HL-60 (cell line): ENCODE results near the gene ZCCHC24.

ENCODE experiments used
- DNase-seq, 2 experiments: peaks; one replicate each; pipeline ENCODE4 v3.0.0-alpha.2; 2010 to 2020; ENCODE audit warnings: low read depth in 1 of 2, low spot score in 1 of 2
- H3K27ac ChIP-seq: fragments of 250-450 bp; sonication (Bioruptor Pico); replicated peaks from 2 replicates; pipeline ENCODE4 v1.5.1; 2020; ENCODE audit warnings: mild to moderate bottlenecking, moderate library complexity
- H3K27me3 ChIP-seq: fragments of 250-450 bp; sonication (Bioruptor Pico); 2 replicates; pipeline ENCODE4 v1.5.1; 2021; ENCODE audit warnings: mild to moderate bottlenecking, moderate library complexity; ENCODE audit not compliant: insufficient read depth, poor library complexity, severe bottlenecking
- H3K4me3 ChIP-seq: replicated peaks from 2 replicates; pipeline ENCODE4 v1.5.1; 2011; ENCODE audit warnings: mild to moderate bottlenecking, control low read depth, low read length; ENCODE audit not compliant: insufficient read depth
- GABPA ChIP-seq: IDR thresholded peaks from 2 replicates; pipeline ENCODE4 v1.6.1; 2012; ENCODE audit warnings: low read depth
- POLR2AphosphoS5 ChIP-seq: IDR thresholded peaks from 2 replicates; pipeline ENCODE4 v1.6.1; 2012; ENCODE audit warnings: low read depth
- SPI1 ChIP-seq: IDR thresholded peaks from 2 replicates; pipeline ENCODE4 v1.6.1; 2012; ENCODE audit warnings: low read depth, mild to moderate bottlenecking, borderline replicate concordance
- TF ChIP-seq, protein P1 (sequence below): IDR thresholded peaks from one replicate; pipeline ENCODE4 v1.5.1; 2011; ENCODE audit warnings: low read length, control low read depth, inconsistent platforms; ENCODE audit not compliant: insufficient read depth
- TF ChIP-seq, protein P2 (sequence below): IDR thresholded peaks from 2 replicates; pipeline ENCODE4 v1.6.1; 2012; ENCODE audit warnings: low read depth; ENCODE audit not compliant: insufficient replicate concordance

The ZCCHC24 gene

DNA sequence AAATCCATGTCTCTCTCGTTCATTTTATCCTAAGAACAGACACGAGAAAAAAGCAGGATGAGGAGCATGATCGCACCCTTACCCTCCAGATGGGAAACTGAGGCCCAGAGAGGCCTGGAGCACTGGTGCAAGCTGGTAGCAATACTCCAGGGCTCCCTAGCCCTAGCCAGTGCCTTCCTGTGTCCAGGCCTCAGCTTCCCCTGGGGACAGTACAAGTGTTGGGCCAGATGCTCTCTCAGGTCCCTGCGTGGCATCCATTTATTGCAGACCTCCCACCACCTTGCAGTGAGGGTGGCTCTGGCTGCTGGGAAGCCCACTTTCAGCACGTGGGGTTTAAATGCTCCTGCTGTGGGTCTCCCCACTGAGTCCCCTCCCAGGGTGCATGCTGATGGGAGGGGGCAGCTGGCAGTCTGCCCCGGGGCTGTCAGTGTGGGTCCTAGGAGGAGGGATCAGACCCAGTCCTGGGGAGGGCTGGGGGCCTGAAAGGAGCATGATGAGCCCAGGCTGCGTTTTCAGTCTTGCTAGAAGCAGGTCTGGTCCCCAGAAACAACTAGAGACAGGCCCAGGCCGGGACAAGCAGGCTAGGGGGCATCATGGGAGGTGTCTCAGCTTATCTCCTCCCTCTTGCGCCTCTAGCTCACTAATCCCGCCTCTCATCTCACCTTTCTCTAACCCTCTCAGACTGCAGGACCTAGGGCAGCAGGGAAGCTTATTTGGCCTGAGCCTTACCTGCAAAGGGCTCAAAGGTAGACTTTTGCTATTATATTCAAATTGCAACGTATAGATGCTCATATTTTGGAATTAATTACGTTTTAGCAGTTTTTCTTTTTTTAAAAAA lies 98.8 kb downstream of the ZCCHC24 start:
- no peaks in the 10 kb centered on the region for H3K27me3 ChIP-seq
- H3K27ac ChIP-seq = peak overlapping the region; percentile 3; the same call in 1 of the 2 replicates
- H3K4me3 ChIP-seq = no peak overlapping the region
- TF ChIP-seq SPI1 (no peak), POLR2AphosphoS5 (no peak), GABPA (no peak)
- TF ChIP-seq, protein P1, sequence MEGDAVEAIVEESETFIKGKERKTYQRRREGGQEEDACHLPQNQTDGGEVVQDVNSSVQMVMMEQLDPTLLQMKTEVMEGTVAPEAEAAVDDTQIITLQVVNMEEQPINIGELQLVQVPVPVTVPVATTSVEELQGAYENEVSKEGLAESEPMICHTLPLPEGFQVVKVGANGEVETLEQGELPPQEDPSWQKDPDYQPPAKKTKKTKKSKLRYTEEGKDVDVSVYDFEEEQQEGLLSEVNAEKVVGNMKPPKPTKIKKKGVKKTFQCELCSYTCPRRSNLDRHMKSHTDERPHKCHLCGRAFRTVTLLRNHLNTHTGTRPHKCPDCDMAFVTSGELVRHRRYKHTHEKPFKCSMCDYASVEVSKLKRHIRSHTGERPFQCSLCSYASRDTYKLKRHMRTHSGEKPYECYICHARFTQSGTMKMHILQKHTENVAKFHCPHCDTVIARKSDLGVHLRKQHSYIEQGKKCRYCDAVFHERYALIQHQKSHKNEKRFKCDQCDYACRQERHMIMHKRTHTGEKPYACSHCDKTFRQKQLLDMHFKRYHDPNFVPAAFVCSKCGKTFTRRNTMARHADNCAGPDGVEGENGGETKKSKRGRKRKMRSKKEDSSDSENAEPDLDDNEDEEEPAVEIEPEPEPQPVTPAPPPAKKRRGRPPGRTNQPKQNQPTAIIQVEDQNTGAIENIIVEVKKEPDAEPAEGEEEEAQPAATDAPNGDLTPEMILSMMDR = no peak
- TF ChIP-seq, protein P2, sequence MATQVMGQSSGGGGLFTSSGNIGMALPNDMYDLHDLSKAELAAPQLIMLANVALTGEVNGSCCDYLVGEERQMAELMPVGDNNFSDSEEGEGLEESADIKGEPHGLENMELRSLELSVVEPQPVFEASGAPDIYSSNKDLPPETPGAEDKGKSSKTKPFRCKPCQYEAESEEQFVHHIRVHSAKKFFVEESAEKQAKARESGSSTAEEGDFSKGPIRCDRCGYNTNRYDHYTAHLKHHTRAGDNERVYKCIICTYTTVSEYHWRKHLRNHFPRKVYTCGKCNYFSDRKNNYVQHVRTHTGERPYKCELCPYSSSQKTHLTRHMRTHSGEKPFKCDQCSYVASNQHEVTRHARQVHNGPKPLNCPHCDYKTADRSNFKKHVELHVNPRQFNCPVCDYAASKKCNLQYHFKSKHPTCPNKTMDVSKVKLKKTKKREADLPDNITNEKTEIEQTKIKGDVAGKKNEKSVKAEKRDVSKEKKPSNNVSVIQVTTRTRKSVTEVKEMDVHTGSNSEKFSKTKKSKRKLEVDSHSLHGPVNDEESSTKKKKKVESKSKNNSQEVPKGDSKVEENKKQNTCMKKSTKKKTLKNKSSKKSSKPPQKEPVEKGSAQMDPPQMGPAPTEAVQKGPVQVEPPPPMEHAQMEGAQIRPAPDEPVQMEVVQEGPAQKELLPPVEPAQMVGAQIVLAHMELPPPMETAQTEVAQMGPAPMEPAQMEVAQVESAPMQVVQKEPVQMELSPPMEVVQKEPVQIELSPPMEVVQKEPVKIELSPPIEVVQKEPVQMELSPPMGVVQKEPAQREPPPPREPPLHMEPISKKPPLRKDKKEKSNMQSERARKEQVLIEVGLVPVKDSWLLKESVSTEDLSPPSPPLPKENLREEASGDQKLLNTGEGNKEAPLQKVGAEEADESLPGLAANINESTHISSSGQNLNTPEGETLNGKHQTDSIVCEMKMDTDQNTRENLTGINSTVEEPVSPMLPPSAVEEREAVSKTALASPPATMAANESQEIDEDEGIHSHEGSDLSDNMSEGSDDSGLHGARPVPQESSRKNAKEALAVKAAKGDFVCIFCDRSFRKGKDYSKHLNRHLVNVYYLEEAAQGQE = no peak
- DNase-seq = no peak

DNA sequence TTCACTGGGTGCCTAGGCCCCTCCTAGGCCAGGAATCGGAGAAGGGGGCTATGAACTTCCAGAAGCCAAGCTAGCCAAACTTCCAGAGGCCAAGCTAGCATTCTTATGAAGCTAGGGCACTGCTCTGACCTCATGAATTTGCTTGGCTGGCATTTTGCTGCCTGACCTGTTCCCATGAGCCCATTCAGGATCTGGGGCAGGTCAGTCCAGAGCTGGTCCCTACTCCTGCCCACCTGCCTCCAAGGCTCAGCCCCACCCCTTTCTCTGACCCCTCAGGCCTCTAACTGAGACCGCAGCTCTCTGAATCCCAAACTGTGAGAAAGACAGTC lies 99.4 kb downstream of the ZCCHC24 start:
- TF ChIP-seq POLR2AphosphoS5 (no peak), SPI1 (no peak), GABPA (no peak)
- TF ChIP-seq, protein P2 = no peak
- TF ChIP-seq, protein P1 = no peak
- Histone ChIP-seq H3K4me3 (no peak overlapping the region), H3K27ac (peak overlapping the region; percentile 49), H3K27me3 (no peaks in the 10 kb centered on the region)
- DNase-seq = no peak

DNA sequence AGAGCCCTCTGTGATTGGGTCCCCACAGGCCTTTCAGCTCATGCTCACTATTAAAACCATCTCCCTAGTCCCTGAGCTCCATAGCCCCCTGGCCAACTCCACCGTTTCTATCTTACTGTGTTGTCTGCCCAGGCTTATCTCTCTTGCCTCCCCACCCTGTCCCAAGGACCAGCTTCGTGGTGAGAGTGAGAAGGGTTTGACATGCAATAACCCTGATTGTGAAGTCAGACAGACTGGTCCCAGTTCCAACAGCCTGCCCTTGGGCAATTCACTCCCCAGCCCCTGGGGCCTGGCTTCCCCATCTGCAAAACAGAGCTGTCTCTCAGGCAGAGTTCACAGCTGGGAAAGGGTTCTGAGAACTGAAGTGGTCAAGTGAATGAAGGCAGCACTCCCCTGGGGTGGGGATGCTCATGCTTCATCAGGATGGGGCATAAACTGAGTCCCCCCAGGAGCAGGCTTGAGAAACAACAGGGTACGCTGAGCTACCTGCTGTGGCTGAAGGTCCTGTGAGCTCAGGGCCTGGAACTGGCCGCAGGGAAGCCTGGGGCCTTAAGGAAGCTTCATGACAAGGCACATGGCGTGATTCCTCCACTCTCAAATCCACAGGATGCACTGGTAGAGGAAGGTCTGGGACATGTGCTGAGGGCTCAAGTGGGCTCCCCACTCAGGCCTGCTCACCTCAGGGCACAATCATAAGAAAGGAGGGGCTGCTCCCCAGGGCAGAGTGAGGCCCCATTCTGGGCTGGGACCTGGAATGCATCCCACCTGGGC lies 100.0 kb downstream of the ZCCHC24 start:
- Histone ChIP-seq H3K27me3 (no peaks in the 10 kb centered on the region), H3K4me3 (no peak overlapping the region), H3K27ac (peak overlapping the region; percentile 49)
- DNase-seq = peak in 1 of 2 experiments; percentile 89
- TF ChIP-seq, protein P1 = no peak
- TF ChIP-seq, protein P2 = no peak
- no peak for TF ChIP-seq GABPA
- peak; percentile 51; the same call in 1 of the 2 replicates for TF ChIP-seq POLR2AphosphoS5
- peak; percentile 49; the same call in 1 of the 2 replicates for TF ChIP-seq SPI1
